ENCODE data around the gene ST6GALNAC2.

DNA sequence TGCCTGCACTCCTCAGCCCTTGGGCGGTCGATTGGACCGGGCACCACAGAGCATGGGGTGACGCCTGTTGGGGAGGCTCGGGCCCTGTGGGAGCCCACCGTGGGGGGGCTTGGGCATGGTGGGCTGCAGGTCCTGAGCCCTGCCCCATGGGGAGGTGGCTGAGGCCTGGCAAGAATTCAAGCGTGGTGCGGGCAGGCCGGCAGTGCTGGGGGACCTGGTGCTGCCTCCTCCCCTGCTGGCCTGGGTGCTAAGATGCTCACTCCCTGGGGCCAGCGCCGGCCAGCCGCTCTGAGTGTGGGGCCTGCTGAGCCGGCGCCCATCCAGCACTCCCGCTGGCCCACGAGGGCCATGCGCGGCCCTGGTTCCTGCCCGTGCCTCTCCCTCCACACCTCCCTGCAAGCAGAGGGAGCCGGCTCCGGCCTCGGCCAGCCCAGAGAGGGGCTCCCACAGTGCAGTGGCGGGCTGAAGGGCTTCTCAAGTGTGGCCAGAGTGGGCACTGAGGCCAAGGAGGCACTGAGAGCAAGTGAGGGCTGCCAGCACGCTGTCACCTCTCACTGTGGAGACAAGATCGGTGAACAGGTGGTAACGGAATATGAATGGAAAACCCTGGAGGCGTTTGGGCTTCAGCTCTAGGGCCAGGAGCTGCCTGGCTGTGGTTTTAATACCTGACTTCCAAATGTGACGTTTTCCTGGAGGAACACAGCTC is 29.4 kb upstream of the ST6GALNAC2 start:
- TF ChIP-seq, protein P1, sequence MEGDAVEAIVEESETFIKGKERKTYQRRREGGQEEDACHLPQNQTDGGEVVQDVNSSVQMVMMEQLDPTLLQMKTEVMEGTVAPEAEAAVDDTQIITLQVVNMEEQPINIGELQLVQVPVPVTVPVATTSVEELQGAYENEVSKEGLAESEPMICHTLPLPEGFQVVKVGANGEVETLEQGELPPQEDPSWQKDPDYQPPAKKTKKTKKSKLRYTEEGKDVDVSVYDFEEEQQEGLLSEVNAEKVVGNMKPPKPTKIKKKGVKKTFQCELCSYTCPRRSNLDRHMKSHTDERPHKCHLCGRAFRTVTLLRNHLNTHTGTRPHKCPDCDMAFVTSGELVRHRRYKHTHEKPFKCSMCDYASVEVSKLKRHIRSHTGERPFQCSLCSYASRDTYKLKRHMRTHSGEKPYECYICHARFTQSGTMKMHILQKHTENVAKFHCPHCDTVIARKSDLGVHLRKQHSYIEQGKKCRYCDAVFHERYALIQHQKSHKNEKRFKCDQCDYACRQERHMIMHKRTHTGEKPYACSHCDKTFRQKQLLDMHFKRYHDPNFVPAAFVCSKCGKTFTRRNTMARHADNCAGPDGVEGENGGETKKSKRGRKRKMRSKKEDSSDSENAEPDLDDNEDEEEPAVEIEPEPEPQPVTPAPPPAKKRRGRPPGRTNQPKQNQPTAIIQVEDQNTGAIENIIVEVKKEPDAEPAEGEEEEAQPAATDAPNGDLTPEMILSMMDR (conservative IDR thresholded peaks at IDR 0.05; ENCODE audit: low read depth in 2 of 2), result no peak
- TF ChIP-seq EZH2 (IDR thresholded peaks at IDR 0.05; ENCODE audit: low read depth, unreplicated experiment), result no peak
- TF ChIP-seq POLR2AphosphoS5 (IDR thresholded peaks at IDR 0.05; ENCODE audit: low read depth), result no peak

Measured in GM23338 (cell line).